CD4-positive, alpha-beta memory T cell (primary cell): ENCODE measurements around the gene CNTN1. TPM values are rescaled to one million over a fixed set of nuclear protein-coding genes. Genes with fewer than 3 reads are reported as not detected.

Source experiments
- CTCF ChIA-PET: fragments of 350-600 bp; sonication (Branson Sonifier 250); formaldehyde crosslinking; loops from one replicate; lab custom pipeline; 2021; ENCODE audit warnings: inconsistent platforms; ENCODE audit not compliant: partially characterized antibody; lab: Charles Lee
- POLR2A ChIA-PET: fragments of 350-600 bp; sonication (Branson Sonifier 250); formaldehyde crosslinking; loops from one replicate; lab custom pipeline; 2021; ENCODE audit not compliant: partially characterized antibody; lab: Charles Lee
- DNase-seq, 5 donors: peaks; one replicate each; pipeline versions ENCODE4 v3.0.0 to v3.0.0-alpha.2; 2020 to 2022; ENCODE audit warnings: mixed read lengths in 1 of 5
- H3K27ac ChIP-seq: one replicate; pipeline ENCODE4 v1.7.0; 2013; ENCODE audit warnings: low read depth, low read length
- H3K27me3 ChIP-seq: 2 replicates; pipeline ENCODE4 v1.7.0; 2013; ENCODE audit warnings: mild to moderate bottlenecking, low read length, moderate library complexity; ENCODE audit not compliant: insufficient read depth
- H3K36me3 ChIP-seq: 2 replicates; pipeline ENCODE4 v1.7.0; 2013; ENCODE audit warnings: mild to moderate bottlenecking, low read length, moderate library complexity; ENCODE audit not compliant: insufficient read depth
- H3K4me1 ChIP-seq: 2 replicates; pipeline ENCODE4 v1.7.0; 2013; ENCODE audit warnings: mild to moderate bottlenecking, low read length, moderate library complexity; ENCODE audit not compliant: insufficient read depth
- H3K4me3 ChIP-seq, 2 donors: one replicate each; pipeline ENCODE4 v1.7.0; 2013; ENCODE audit warnings: low read length in 2 of 2, mild to moderate bottlenecking in 1 of 2
- H3K9me3 ChIP-seq, 2 donors: one replicate each; pipeline ENCODE4 v1.7.0; 2013; ENCODE audit warnings: low read length in 2 of 2, control low read depth in 1 of 2; ENCODE audit not compliant: control insufficient read depth in 1 of 2
- H3K27ac Mint-ChIP-seq, 7 donors: one replicate each; pipeline ENCODE4 v1.8.0; 2020 to 2021; ENCODE audit warnings: mixed read lengths in 7 of 7, mild to moderate bottlenecking in 6 of 7, inconsistent platforms in 3 of 7, moderate library complexity in 3 of 7
- H3K27me3 Mint-ChIP-seq, 2 donors: one replicate each; pipeline ENCODE4 v1.8.0; 2020 to 2021; ENCODE audit warnings: mixed read lengths in 2 of 2
- H3K36me3 Mint-ChIP-seq, 2 donors: one replicate each; pipeline ENCODE4 v1.8.0; 2020 to 2021; ENCODE audit warnings: mixed read lengths in 2 of 2, inconsistent platforms in 1 of 2, mild to moderate bottlenecking in 1 of 2
- H3K4me1 Mint-ChIP-seq, 4 donors: one replicate each; pipeline ENCODE4 v1.8.0; 2020 to 2021; ENCODE audit warnings: mixed read lengths in 4 of 4, mild to moderate bottlenecking in 1 of 4
- H3K4me3 Mint-ChIP-seq, 8 donors: one replicate each; pipeline ENCODE4 v1.8.0; 2020 to 2021; ENCODE audit warnings: mixed read lengths in 8 of 8, mild to moderate bottlenecking in 7 of 8, moderate library complexity in 6 of 8, inconsistent platforms in 3 of 8
- H3K9me3 Mint-ChIP-seq, 8 donors: one replicate each; pipeline ENCODE4 v1.8.0; 2020 to 2021; ENCODE audit warnings: mixed read lengths in 8 of 8, mild to moderate bottlenecking in 5 of 8, inconsistent platforms in 3 of 8, moderate library complexity in 1 of 8
- intact Hi-C: fragments of 100-400 bp; cut with micrococcal nuclease; formaldehyde crosslinking; loops from one replicate; pipeline ENCODE4 v1.15.1; 2023
- polyA plus RNA-seq, 2 donors: library from polyadenylated mRNA; unstranded; fragments of 300-500 nt; fragmentation: Illumina TruSeq; gene quantifications; one replicate each; pipeline ENCODE4 v1.2.3, GENCODE V29; 2021
- total RNA-seq, 2 experiments: library from RNA; stranded (reverse); gene quantifications; one replicate each; pipeline ENCODE4 v1.2.3, GENCODE V29; 2021

CNTN1 gene
- total and polyA plus RNA-seq, 4 experiments from 2014 or later = not detected

GRCh38 chr12:40993158-40993557, 300.9 kb downstream of the CNTN1 start:
- CTCF ChIA-PET = no interaction called here
- Histone ChIP-seq H3K27me3 (no peaks in the 10 kb centered on the region), H3K4me3 (no peak overlapping the region), H3K36me3 (no peaks in the 10 kb centered on the region), H3K4me1 (no peaks in the 10 kb centered on the region), H3K27ac (no peak overlapping the region), H3K9me3 (no peaks in the 10 kb centered on the region)
- no peaks in the 10 kb centered on the region for H3K4me1 Mint-ChIP-seq
- H3K4me3 Mint-ChIP-seq = no peak overlapping the region
- no peak for DNase-seq
- H3K36me3 Mint-ChIP-seq = no peaks in the 10 kb centered on the region
- H3K9me3 Mint-ChIP-seq = peaks cover 0 to 2% (median 0%) of the 10 kb centered on the region in 8 donors
- POLR2A ChIA-PET = no interaction called here
- intact Hi-C loops = no loop called here
- H3K27ac Mint-ChIP-seq = no peak overlapping the region
- H3K27me3 Mint-ChIP-seq = peaks cover 0 to 4% of the 10 kb centered on the region in 2 donors

- no peaks in the 10 kb centered on the region for H3K4me1 Mint-ChIP-seq
- intact Hi-C loops = no loop called here
- Histone ChIP-seq H3K4me1 (no peaks in the 10 kb centered on the region), H3K27me3 (no peaks in the 10 kb centered on the region), H3K4me3 (no peak overlapping the region), H3K36me3 (no peaks in the 10 kb centered on the region), H3K9me3 (no peaks in the 10 kb centered on the region), H3K27ac (no peak overlapping the region)
- H3K36me3 Mint-ChIP-seq = no peaks in the 10 kb centered on the region
- no peaks in the 10 kb centered on the region for H3K27me3 Mint-ChIP-seq
- H3K9me3 Mint-ChIP-seq = peaks cover 0 to 4% (median 0%) of the 10 kb centered on the region in 8 donors
- no peak overlapping the region for H3K27ac Mint-ChIP-seq
- CTCF ChIA-PET = no interaction called here
- DNase-seq = no peak
- H3K4me3 Mint-ChIP-seq = no peak overlapping the region
- POLR2A ChIA-PET = no interaction called here
Observed at GRCh38 chr12:40996091-40996490, 303.9 kb downstream of the CNTN1 start.

GRCh38 chr12:40999210-40999609, 307.0 kb downstream of the CNTN1 start:
- Histone ChIP-seq H3K4me1 (no peaks in the 10 kb centered on the region), H3K36me3 (no peaks in the 10 kb centered on the region), H3K9me3 (no peaks in the 10 kb centered on the region), H3K27me3 (no peaks in the 10 kb centered on the region), H3K4me3 (no peak overlapping the region), H3K27ac (no peak overlapping the region)
- H3K36me3 Mint-ChIP-seq = no peaks in the 10 kb centered on the region
- no peaks in the 10 kb centered on the region for H3K4me1 Mint-ChIP-seq
- no peak overlapping the region for H3K4me3 Mint-ChIP-seq
- intact Hi-C loops = no loop called here
- no peak overlapping the region for H3K27ac Mint-ChIP-seq
- H3K9me3 Mint-ChIP-seq = peaks cover 0 to 30% (median 12%) of the 10 kb centered on the region in 8 donors
- POLR2A ChIA-PET = no interaction called here
- no peak for DNase-seq
- CTCF ChIA-PET = no interaction called here
- no peaks in the 10 kb centered on the region for H3K27me3 Mint-ChIP-seq

- CTCF ChIA-PET = no interaction called here
Observed at GRCh38 chr12:41008472-41008871, 316.2 kb downstream of the CNTN1 start.

GRCh38 chr12:41011939-41012338, 319.7 kb downstream of the CNTN1 start:
- Mint-ChIP-seq H3K4me1 (no peaks in the 10 kb centered on the region), H3K9me3 (peaks cover 0 to 31% (median 13%) of the 10 kb centered on the region in 8 donors), H3K4me3 (no peak overlapping the region), H3K27ac (no peak overlapping the region), H3K27me3 (no peaks in the 10 kb centered on the region), H3K36me3 (no peaks in the 10 kb centered on the region)
- POLR2A ChIA-PET = no interaction called here
- Histone ChIP-seq H3K27ac (no peak overlapping the region), H3K4me1 (no peaks in the 10 kb centered on the region), H3K36me3 (no peaks in the 10 kb centered on the region), H3K27me3 (no peaks in the 10 kb centered on the region), H3K9me3 (peaks cover 0 to 4% of the 10 kb centered on the region in 2 donors), H3K4me3 (no peak overlapping the region)
- intact Hi-C loops = no loop called here
- CTCF ChIA-PET = no interaction called here
- no peak for DNase-seq

More at GRCh38 chr12:41008472-41008871, 316.2 kb downstream of the CNTN1 start:
- Histone ChIP-seq H3K4me3 (no peak overlapping the region), H3K9me3 (peaks cover 0 to 8% of the 10 kb centered on the region in 2 donors), H3K27ac (no peak overlapping the region), H3K27me3 (no peaks in the 10 kb centered on the region), H3K36me3 (no peaks in the 10 kb centered on the region), H3K4me1 (no peaks in the 10 kb centered on the region)
- no peak overlapping the region for H3K27ac Mint-ChIP-seq
- H3K9me3 Mint-ChIP-seq = peaks cover 8 to 64% (median 40%) of the 10 kb centered on the region in 8 donors
- DNase-seq = no peak
- H3K27me3 Mint-ChIP-seq = no peaks in the 10 kb centered on the region
- H3K36me3 Mint-ChIP-seq = no peaks in the 10 kb centered on the region
- intact Hi-C loops = no loop called here
- H3K4me1 Mint-ChIP-seq = no peaks in the 10 kb centered on the region
- POLR2A ChIA-PET = no interaction called here
- no peak overlapping the region for H3K4me3 Mint-ChIP-seq

GRCh38 chr12:41013881-41014642, 321.8 kb downstream of the CNTN1 start:
- Mint-ChIP-seq H3K9me3 (peaks cover 0 to 11% (median 6%) of the 10 kb centered on the region in 8 donors), H3K4me1 (no peaks in the 10 kb centered on the region), H3K4me3 (no peak overlapping the region), H3K27ac (no peak overlapping the region), H3K36me3 (no peaks in the 10 kb centered on the region), H3K27me3 (no peaks in the 10 kb centered on the region)
- ChIA-PET POLR2A (no interaction called here), CTCF (no interaction called here)
- Histone ChIP-seq H3K9me3 (no peaks in the 10 kb centered on the region), H3K4me3 (no peak overlapping the region), H3K27ac (no peak overlapping the region), H3K36me3 (no peaks in the 10 kb centered on the region), H3K27me3 (no peaks in the 10 kb centered on the region), H3K4me1 (no peaks in the 10 kb centered on the region)
- no peak for DNase-seq
- intact Hi-C loops = no loop called here

GRCh38 chr12:41014643-41015020, 322.4 kb downstream of the CNTN1 start:
- Histone ChIP-seq H3K27me3 (no peaks in the 10 kb centered on the region), H3K27ac (no peak overlapping the region), H3K9me3 (no peaks in the 10 kb centered on the region), H3K4me1 (no peaks in the 10 kb centered on the region), H3K36me3 (no peaks in the 10 kb centered on the region), H3K4me3 (no peak overlapping the region)
- CTCF ChIA-PET = no interaction called here
- Mint-ChIP-seq H3K4me3 (no peak overlapping the region), H3K4me1 (no peaks in the 10 kb centered on the region), H3K27me3 (no peaks in the 10 kb centered on the region), H3K36me3 (no peaks in the 10 kb centered on the region), H3K27ac (no peak overlapping the region), H3K9me3 (peaks cover 0 to 11% (median 6%) of the 10 kb centered on the region in 8 donors)
- intact Hi-C loops = no loop called here
- DNase-seq = no peak
- POLR2A ChIA-PET = no interaction called here
